Right cardiac atrium (tissue), 5 donors: ENCODE data around the gene HDAC3. TPM values are rescaled to one million over a fixed set of nuclear protein-coding genes. Genes with fewer than 3 reads are reported as not detected.

Experiments
- ATAC-seq, 2 donors: fragments of 200-7000 bp; cut with Tn5 transposase; one replicate each; pipeline versions ENCODE4 v1.8.0 to v1.9.1; 2020; ENCODE audit warnings: moderate library complexity in 2 of 2, mild to moderate bottlenecking in 1 of 2
- DNase-seq, 3 donors: peaks; one replicate each; pipeline ENCODE4 v3.0.0-alpha.2; 2020
- H3K27ac ChIP-seq: one replicate; pipeline ENCODE4 v1.5.1; 2013; ENCODE audit warnings: mild to moderate bottlenecking, low read length, control low read depth, moderate library complexity
- H3K27me3 ChIP-seq: one replicate; pipeline ENCODE4 v1.6.1; 2013; ENCODE audit not compliant: control insufficient read depth, insufficient read depth
- H3K4me1 ChIP-seq: one replicate; pipeline ENCODE4 v1.6.1; 2013; ENCODE audit warnings: low read length; ENCODE audit not compliant: control insufficient read depth, insufficient read depth
- H3K4me3 ChIP-seq: one replicate; pipeline ENCODE4 v1.5.1; 2013; ENCODE audit warnings: low read length, control low read depth
- H3K9me3 ChIP-seq: one replicate; pipeline ENCODE4 v1.6.1; 2013; ENCODE audit warnings: low read length; ENCODE audit not compliant: control insufficient read depth
- WGBS: extraction: QIAGEN DNeasy Blood & Tissue Kit; methylation state at CpG from one replicate; pipeline ENCODE4 v1.1.7; 2013; 5-methylcytosine and 5-hydroxymethylcytosine counted together
- intact Hi-C, 4 donors: fragments of 100-400 bp; cut with DNase I; formaldehyde crosslinking; loops; one replicate each; pipeline versions ENCODE4 v1.11.0 to v1.14.0; 2022 to 2023
- polyA plus RNA-seq: library from polyadenylated mRNA; stranded (reverse); fragments of 200-250 nt; gene quantifications from one replicate; pipeline ENCODE4 v1.2.3, GENCODE V29; 2013
- total RNA-seq, 4 donors: library from RNA; stranded (reverse); fragmentation: NEBNext Ultra II Directional; extraction: Animal tissue kit (Norgen Biotek cat#: 25700); gene quantifications; one replicate each; pipeline ENCODE4 v1.2.1, GENCODE V29; 2021
- donor health status: healthy with polysubstance abuse.
- donor health status: DM: no; HTN: yes; CAD: no.
- donor health status: DM: no; HTN: no; CAD: no.
- donor health status: DM: no; HTN: yes; CAD: no; lungs with severe emphysema.
- donor health status: DM: yes; HTN: yes; CAD: no.

Gene HDAC3
- total and polyA plus RNA-seq, 5 donors: 25.4 to 35.0 (median 28.8) TPM

GRCh38 chr5:141633871-141634561 is 2.6 kb downstream of the HDAC3 start:
- no peak for DNase-seq
- H3K27me3 ChIP-seq: no peaks in the 10 kb centered on the region
- no peak for ATAC-seq
- no peak overlapping the region for H3K27ac ChIP-seq
- peaks cover 5% of the 10 kb centered on the region for H3K4me1 ChIP-seq
- no peak overlapping the region for H3K4me3 ChIP-seq
- WGBS: 76% methylated on average over 5 of the region's 5 CpGs
- H3K9me3 ChIP-seq: no peaks in the 10 kb centered on the region
- intact Hi-C loops: no loop called here

- no peak overlapping the region for H3K27ac ChIP-seq
- ATAC-seq (no peak), DNase-seq (no peak)
- WGBS: 90% methylated on average over 2 of the region's 2 CpGs
- H3K4me1 ChIP-seq: peaks cover 5% of the 10 kb centered on the region
- H3K27me3 ChIP-seq: no peaks in the 10 kb centered on the region
- no peaks in the 10 kb centered on the region for H3K9me3 ChIP-seq
- no peak overlapping the region for H3K4me3 ChIP-seq
- intact Hi-C loops: no loop called here
Measured at GRCh38 chr5:141632650-141633049, 4.0 kb downstream of the HDAC3 start.

GRCh38 chr5:141630570-141631140 is 6.0 kb downstream of the HDAC3 start:
- DNase-seq: no peak
- intact Hi-C loops: no loop called here
- no peak overlapping the region for H3K27ac ChIP-seq
- H3K4me1 ChIP-seq: peaks cover 2% of the 10 kb centered on the region
- H3K27me3 ChIP-seq: no peaks in the 10 kb centered on the region
- WGBS: 98% methylated on average over 5 of the region's 5 CpGs
- no peak for ATAC-seq
- H3K9me3 ChIP-seq: no peaks in the 10 kb centered on the region
- no peak overlapping the region for H3K4me3 ChIP-seq

GRCh38 chr5:141628175-141628788 is 8.4 kb downstream of the HDAC3 start:
- 95% methylated on average over 6 of the region's 6 CpGs for WGBS
- Histone ChIP-seq H3K9me3 (no peaks in the 10 kb centered on the region), H3K4me1 (no peaks in the 10 kb centered on the region), H3K27me3 (no peaks in the 10 kb centered on the region), H3K27ac (no peak overlapping the region), H3K4me3 (no peak overlapping the region)
- DNase-seq (no peak), ATAC-seq (no peak)
- intact Hi-C loops: loop anchor here in 1 of 4 donors (5.0 kb wide), 1 partner anchor 41 kb away; no protein-coding TSS in a partner anchor

GRCh38 chr5:141623611-141624010 is 13.0 kb downstream of the HDAC3 start:
- intact Hi-C loops: no loop called here
- Histone ChIP-seq H3K9me3 (no peaks in the 10 kb centered on the region), H3K4me3 (no peak overlapping the region), H3K4me1 (no peaks in the 10 kb centered on the region), H3K27ac (no peak overlapping the region), H3K27me3 (no peaks in the 10 kb centered on the region)
- ATAC-seq (no peak), DNase-seq (no peak)
- WGBS: 78% methylated on average over 5 of the region's 5 CpGs

- no peaks in the 10 kb centered on the region for H3K27me3 ChIP-seq
- ATAC-seq (no peak), DNase-seq (no peak)
- H3K9me3 ChIP-seq: no peaks in the 10 kb centered on the region
- intact Hi-C loops: no loop called here
- no peak overlapping the region for H3K4me3 ChIP-seq
- H3K4me1 ChIP-seq: no peaks in the 10 kb centered on the region
- H3K27ac ChIP-seq: no peak overlapping the region
Measured at GRCh38 chr5:141623186-141623585, 13.5 kb downstream of the HDAC3 start.

- peak within 1 kb of the TSS; percentile 75 for H3K4me3 ChIP-seq
- no peaks in the 10 kb centered on the region for H3K4me1 ChIP-seq
- H3K9me3 ChIP-seq: no peaks in the 10 kb centered on the region
- H3K27ac ChIP-seq: peak within 1 kb of the TSS; percentile 69
- ATAC-seq: peak; percentile 97
- DNase-seq: peak; percentile 98 to 99 (median 98)
- H3K27me3 ChIP-seq: no peaks in the 10 kb centered on the region
- intact Hi-C loops: no loop called here
- 1% methylated on average over 70 of the region's 70 CpGs for WGBS
Measured at GRCh38 chr5:141618804-141619554, 17.7 kb downstream of the HDAC3 start, which contains the start of gene DIAPH1. TSS of gene DIAPH1 (minus strand) at chr5:141619000. CDS start at chr5:141618914, 86 bp downstream.

- Histone ChIP-seq H3K27ac (peak overlapping the region; percentile 69), H3K9me3 (no peaks in the 10 kb centered on the region), H3K4me3 (peak overlapping the region; percentile 75), H3K4me1 (peaks cover 2% of the 10 kb centered on the region), H3K27me3 (no peaks in the 10 kb centered on the region)
- peak in 2 of 3 donors; percentile 34 to 60 for DNase-seq
- ATAC-seq: peak; percentile 30 to 43
- WGBS: under 1% methylated on average over 36 of the region's 36 CpGs
- intact Hi-C loops: no loop called here
Measured at GRCh38 chr5:141618030-141618803, 18.4 kb downstream of the HDAC3 start.

- Histone ChIP-seq H3K27ac (peak overlapping the region; percentile 36), H3K27me3 (no peaks in the 10 kb centered on the region), H3K4me1 (peaks cover 2% of the 10 kb centered on the region), H3K4me3 (peak overlapping the region; percentile 75), H3K9me3 (no peaks in the 10 kb centered on the region)
- no peak for ATAC-seq
- intact Hi-C loops: no loop called here
- 16% methylated on average over 9 of the region's 9 CpGs for WGBS
- DNase-seq: no peak
Measured at GRCh38 chr5:141617682-141618029, 19.0 kb downstream of the HDAC3 start.

GRCh38 chr5:141617128-141617527 is 19.5 kb downstream of the HDAC3 start:
- Histone ChIP-seq H3K27ac (no peak overlapping the region), H3K4me1 (peaks cover 2% of the 10 kb centered on the region), H3K4me3 (peak overlapping the region; percentile 75), H3K27me3 (no peaks in the 10 kb centered on the region), H3K9me3 (no peaks in the 10 kb centered on the region)
- ATAC-seq: peak in 1 of 2 donors; percentile 40
- 42% methylated on average over 2 of the region's 2 CpGs for WGBS
- intact Hi-C loops: no loop called here
- DNase-seq: no peak
